Measurements from ENCODE around the gene DYRK1B.
A peak's percentile ranks its signal among the peaks of the same experiment; 100 is the strongest.
"Not testable (repeated sequence)": the region's sequence is repeated elsewhere in the genome, so short reads cannot be mapped to it uniquely, and the experiment has no call there.

Gene DYRK1B

GRCh38 chr19:39833464-39834286 is at the start of gene DYRK1B:
DYRK1B (minus strand) TSS chr19:39834162; CDS start chr19:39831867, 2,295 bp downstream.
- DNase-seq (ENCODE audit: low spot score), result peak; percentile 81

GRCh38 chr19:39882645-39883044 is 48.7 kb upstream of the DYRK1B start:
- not testable (repeated sequence) for DNase-seq (ENCODE audit: low spot score)

GRCh38 chr19:39881495-39882110 is 47.6 kb upstream of the DYRK1B start:
- DNase-seq (ENCODE audit: low spot score), result peak; percentile 94

DNA sequence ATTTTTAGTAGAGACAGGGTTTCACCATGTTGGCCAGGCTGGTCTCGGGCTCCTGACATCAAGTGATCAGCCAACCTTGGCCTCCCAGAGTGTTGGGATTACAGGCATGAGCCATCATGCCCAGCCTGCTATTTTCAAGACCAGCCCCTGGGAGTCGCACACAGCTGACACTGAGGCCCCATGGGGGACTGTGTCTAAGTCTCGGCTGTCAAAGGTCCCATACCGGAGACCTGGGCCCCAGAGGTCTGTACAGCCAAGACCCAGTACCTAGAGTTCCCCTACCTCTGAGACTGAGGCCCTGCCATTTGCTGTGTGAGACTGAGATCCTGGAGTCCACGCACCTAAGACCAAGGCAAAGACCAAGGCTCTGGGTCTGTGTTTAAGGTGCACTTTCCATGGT is 46.3 kb upstream of the DYRK1B start:
- DNase-seq (ENCODE audit: low spot score), result not testable (repeated sequence)

DNA sequence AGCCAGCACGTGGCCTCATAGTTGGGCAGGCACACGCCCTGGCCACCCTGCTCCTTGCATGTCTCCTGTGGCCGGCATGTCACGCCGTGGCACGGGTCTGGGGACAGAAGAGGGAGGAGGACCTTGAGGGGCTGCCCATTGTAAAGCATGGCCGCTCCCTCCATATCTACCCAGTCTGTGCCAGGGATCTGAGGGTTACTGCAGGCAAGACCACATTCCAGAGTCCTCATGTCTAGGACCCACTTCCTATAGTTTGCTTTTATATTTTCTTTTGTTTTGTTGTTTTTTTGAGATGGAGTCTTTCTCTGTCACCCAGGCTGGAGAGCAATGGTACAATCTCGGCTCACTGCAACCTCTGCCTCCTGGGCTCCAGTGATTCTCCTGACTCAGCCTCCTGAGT is 45.8 kb upstream of the DYRK1B start:
- DNase-seq (ENCODE audit: low spot score), result not testable (repeated sequence)

DNA sequence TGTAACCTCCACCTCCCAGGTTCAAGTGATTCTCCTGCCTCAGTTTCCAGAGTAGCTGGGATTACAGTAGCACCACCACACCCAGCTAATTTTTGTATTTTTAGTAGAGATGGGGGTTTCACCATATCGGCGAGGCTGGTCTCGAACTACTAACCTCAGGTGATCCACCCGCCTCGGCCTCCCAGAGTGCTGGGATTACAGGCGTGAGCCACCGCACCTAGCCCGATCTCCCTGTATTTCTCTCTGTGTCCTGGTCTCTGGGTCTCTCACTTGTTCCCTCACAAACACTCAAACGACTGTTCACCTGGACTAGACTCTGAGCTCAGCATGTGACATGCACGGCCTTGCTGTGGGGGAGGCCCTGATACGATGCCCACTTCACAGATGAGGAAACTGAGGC is 44.9 kb upstream of the DYRK1B start:
- DNase-seq (ENCODE audit: low spot score), result not testable (repeated sequence)

GRCh38 chr19:39878398-39878797 is 44.4 kb upstream of the DYRK1B start:
- peak; percentile 49 for DNase-seq (ENCODE audit: low spot score)

- DNase-seq (ENCODE audit: low spot score), result not testable (repeated sequence)
Observed at GRCh38 chr19:39877982-39878381, 44.0 kb upstream of the DYRK1B start.

DNA sequence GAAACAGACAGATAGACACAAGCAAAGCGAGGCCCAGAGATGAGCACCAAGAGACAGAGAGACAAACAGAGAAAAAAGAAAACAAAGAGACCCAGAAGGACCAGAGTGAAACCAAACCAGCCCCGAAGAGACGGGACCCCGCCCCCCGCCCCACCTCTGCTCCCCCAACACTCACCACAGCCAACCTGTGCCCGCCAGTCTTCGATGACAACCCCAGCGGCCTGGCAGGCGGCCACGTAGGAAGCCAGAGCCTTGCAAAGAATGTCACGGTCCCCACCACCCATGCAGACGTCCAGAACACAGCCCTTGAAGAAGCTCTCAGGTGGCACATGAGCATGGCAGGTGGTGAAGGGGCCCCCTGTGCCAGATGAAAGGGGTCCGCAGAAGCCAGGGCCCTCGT is 43.5 kb upstream of the DYRK1B start:
- DNase-seq (ENCODE audit: low spot score), result not testable (repeated sequence)

- DNase-seq (ENCODE audit: low spot score), result not testable (repeated sequence)
Observed at GRCh38 chr19:39876486-39876885, 42.5 kb upstream of the DYRK1B start.

DNA sequence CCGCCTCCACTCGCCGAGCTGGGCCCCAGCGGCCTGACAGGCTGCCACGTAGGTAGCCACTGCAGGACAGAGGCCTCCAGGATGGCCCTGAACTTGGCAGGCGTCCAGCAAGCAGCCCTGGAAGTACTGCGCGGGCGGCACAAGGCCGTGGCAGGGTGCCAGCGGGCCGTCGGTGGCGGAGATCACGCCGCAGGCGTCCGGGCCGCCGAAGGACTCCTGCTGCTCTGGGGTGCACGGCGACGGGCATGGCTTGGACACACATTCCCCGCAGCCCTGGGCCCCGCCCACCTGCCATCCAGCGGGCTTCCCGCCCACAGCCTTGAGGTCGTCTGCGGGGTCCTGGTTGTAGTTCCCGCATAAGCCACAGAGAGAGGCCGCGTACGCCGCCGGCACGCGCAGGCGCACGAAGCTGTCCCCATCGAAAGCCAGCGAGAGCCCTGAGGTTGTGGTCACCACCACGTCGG is 41.5 kb upstream of the DYRK1B start:
- not testable (repeated sequence) for DNase-seq (ENCODE audit: low spot score)

DNA sequence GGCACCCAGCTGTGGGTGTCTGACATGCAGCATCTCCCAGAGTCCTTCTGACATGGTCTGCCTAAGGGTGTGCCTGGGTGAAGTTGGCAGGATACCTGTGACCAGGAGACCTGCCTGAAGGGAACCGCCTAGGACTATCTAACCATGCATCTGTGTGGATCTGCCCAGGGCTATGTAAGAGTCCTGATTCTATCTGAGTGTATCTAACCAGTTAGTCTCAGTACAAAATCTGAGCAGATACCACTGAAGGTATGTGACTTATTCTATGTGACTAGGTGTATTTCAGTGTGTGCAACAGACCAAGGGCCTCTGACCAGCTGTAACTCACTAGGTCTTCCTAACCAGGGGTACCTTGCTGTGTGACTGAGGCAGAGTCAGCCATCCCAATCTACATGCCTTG is 40.4 kb upstream of the DYRK1B start:
- DNase-seq (ENCODE audit: low spot score), result no peak

GRCh38 chr19:39873385-39873784 is 39.4 kb upstream of the DYRK1B start:
- DNase-seq (ENCODE audit: low spot score), result no peak

- DNase-seq (ENCODE audit: low spot score), result no peak
Observed at GRCh38 chr19:39871886-39872866, 38.2 kb upstream of the DYRK1B start.

DNA sequence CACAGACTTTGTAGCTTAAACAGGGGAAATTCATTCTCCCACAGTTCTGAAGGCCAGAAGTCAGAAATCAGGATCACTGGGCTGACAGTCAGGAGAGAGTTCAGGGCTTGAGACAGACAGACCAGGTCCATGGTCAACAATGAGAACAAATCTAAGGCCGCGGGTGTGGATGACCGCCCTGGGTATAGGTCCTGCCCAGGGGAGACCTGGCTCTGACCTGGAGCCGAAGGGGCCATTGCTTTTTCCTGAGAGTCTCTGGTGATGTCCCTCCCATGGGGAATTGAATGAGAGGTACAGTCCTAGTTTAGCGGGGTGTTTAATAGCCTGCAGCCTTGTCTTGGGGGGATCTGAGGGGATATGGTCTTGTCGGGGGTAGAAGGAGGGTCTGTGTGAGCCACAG is 37.4 kb upstream of the DYRK1B start:
- no peak for DNase-seq (ENCODE audit: low spot score)

- no peak for DNase-seq (ENCODE audit: low spot score)
Observed at GRCh38 chr19:39870171-39870971, 36.4 kb upstream of the DYRK1B start.

- DNase-seq (ENCODE audit: low spot score), result no peak
Observed at GRCh38 chr19:39867952-39868351, 34.0 kb upstream of the DYRK1B start.

GRCh38 chr19:39867133-39867532 is 33.2 kb upstream of the DYRK1B start:
- no peak for DNase-seq (ENCODE audit: low spot score)

DNA sequence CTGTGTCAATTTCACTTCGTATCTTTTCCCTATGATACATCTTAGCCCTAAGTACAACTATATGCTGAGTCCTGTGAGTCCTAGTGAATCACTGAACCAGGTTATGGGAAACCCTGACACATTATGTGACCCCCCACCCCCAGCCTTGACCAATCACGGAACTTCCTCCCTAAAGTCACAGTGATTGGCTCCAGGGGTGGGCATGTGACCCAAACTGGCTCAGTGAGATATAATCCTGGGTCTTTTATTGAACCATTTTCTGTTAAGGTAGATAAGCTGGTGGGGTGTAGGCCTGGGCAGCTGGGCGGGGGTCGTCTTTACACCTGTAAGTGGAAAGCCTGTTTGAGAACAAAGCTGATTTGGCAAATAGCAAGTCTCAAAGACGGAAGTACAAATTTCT is 32.0 kb upstream of the DYRK1B start:
- DNase-seq (ENCODE audit: low spot score), result no peak

DNA sequence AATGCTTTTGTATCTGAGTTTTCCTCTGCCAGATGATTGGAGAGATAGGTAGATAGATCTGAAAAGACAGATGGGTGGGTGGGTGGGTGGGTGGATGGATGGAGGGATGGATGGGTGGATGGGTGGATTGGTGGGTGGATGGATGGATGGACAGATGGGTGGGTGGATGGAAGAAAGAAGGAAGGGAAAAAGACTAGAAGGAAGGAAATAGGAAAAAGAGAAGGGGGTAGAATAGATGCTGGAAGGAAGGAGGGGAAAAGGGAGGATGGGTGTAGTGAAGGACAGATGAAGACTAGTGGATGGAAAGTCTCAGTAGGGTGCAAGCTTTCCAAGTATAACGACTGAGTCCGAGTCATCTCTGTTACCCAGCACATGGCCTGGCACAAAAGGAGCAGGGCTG is 31.2 kb upstream of the DYRK1B start:
- DNase-seq (ENCODE audit: low spot score), result no peak

- no peak for DNase-seq (ENCODE audit: low spot score)
Observed at GRCh38 chr19:39864118-39864517, 30.2 kb upstream of the DYRK1B start.
